GM12891 (cell line): ENCODE results near the gene PADI3.

ENCODE experiments used
- PAX5 ChIP-seq: IDR thresholded peaks from 2 replicates; pipeline ENCODE4 v1.6.1; 2011; ENCODE audit warnings: low read length, moderate library complexity, mild to moderate bottlenecking; ENCODE audit not compliant: insufficient read depth, severe bottlenecking
- POLR2A ChIP-seq: IDR thresholded peaks from 2 replicates; pipeline ENCODE4 v1.6.1; 2011; ENCODE audit warnings: low read depth, low read length, control low read depth
- POLR2AphosphoS5 ChIP-seq: IDR thresholded peaks from 2 replicates; pipeline ENCODE4 v1.6.1; 2011; ENCODE audit warnings: low read depth, low read length, control low read depth
- SPI1 ChIP-seq: IDR thresholded peaks from 2 replicates; pipeline ENCODE4 v1.6.1; 2011; ENCODE audit warnings: low read depth, low read length, control low read depth
- TAF1 ChIP-seq: IDR thresholded peaks from 2 replicates; pipeline ENCODE4 v1.6.1; 2011; ENCODE audit warnings: low read depth, low read length, control low read depth

DNA sequence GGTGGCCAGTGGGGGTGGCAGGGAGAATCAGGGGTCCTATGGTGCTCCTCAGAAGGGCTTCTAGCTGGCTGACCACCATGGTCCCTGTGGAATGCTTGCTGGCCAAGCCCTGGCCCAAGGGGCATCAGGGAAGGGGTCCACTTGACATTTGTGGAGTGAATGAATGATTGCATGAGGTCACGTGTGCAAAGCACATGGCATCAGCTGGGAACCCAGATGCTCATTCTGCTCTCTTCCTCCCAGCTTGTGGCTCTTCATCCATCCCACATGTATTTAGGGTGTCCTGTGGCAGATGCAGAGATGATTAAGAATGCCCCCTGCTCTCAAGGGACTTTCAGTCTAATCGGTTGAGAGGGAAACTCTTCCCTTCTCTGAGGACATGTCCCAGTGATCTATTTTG is 32.0 kb downstream of the PADI3 start:
- no peak for TF ChIP-seq PAX5
- no peak for TF ChIP-seq TAF1
- no peak for TF ChIP-seq POLR2AphosphoS5
- TF ChIP-seq POLR2A = no peak
- TF ChIP-seq SPI1 = no peak
